ENCODE results near the gene IDI2.

IDI2 gene

DNA sequence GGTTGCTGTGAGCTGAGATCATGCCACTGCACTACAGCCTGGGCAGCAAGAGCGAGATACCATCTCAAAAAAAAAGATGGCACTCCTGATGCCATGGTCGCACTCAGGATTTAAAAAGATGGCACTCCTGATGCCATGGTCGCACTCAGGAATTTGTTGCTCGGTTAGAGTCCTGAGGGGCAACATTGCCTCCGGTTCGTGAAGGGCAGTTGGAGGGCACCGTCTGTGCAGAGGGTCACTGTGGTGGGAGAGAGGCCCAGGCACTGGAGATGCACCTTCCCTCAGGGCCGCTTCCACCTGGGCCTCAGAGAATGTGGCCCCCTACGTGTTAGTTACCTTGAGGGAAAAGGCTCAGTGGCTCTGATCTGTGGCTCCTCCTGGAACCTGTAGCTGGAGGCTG is 19.1 kb downstream of the IDI2 start:
- H3K4me2 ChIP-seq (ENCODE audit: insufficient read depth, low read length): no peak overlapping the region

DNA sequence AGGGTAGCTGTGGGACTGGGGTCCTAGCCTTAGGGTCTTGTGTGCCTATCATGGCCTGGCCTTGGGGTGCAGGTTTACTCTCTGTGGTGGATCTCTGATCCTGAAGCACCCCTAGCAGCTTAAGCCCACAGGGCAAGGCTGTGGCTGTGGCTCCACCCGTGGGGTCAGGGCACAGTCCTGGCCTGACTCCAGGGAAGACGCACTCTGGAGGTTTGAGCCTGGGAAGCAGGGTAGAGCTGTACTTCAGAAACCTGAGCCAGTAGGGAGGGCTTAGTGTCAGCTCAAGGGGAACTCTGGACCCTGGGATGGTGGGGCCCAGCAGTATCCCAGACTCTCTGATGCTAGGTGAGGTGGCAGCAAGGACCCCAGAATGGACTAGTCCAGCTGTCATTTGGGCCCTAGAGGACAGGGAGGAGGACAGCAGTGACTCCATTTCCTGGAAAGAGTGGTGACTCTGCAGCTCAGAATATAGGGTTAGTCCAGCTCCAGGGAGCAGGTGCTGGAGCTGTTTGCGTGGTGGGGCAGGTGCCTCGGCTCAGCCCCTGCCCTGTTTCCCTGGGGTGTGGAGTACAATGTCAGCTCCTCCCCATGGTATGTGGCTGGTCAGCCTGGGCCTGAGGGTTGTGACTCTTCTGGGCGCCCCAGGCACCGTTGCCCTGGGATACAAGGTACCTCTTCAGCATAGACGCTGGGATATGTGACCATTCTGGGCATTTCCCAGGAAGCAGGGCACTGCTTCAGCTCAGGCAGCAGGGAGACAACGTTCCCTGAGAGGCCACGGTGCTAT is 21.6 kb downstream of the IDI2 start:
- peaks cover 100% of the 10 kb centered on the region for H3K36me3 ChIP-seq (ENCODE audit: insufficient read depth, low read length)
- no peak overlapping the region for H3K9ac ChIP-seq (ENCODE audit: low read depth, low read length)
- H3K4me2 ChIP-seq (ENCODE audit: insufficient read depth, low read length): no peak overlapping the region
- peaks cover 2% of the 10 kb centered on the region for H3K9me3 ChIP-seq (ENCODE audit: insufficient read depth, low read length, severe bottlenecking)
- DNase-seq (no peak), ATAC-seq (ENCODE audit: insufficient read depth, low read depth) (no peak; the same call in 2 of the 3 replicates)
- no peaks in the 10 kb centered on the region for H3K27me3 ChIP-seq (ENCODE audit: insufficient read depth, low read length, poor library complexity)
- no peak overlapping the region for H2AFZ ChIP-seq (ENCODE audit: low read depth, low read length)
- TF ChIP-seq, protein P1, sequence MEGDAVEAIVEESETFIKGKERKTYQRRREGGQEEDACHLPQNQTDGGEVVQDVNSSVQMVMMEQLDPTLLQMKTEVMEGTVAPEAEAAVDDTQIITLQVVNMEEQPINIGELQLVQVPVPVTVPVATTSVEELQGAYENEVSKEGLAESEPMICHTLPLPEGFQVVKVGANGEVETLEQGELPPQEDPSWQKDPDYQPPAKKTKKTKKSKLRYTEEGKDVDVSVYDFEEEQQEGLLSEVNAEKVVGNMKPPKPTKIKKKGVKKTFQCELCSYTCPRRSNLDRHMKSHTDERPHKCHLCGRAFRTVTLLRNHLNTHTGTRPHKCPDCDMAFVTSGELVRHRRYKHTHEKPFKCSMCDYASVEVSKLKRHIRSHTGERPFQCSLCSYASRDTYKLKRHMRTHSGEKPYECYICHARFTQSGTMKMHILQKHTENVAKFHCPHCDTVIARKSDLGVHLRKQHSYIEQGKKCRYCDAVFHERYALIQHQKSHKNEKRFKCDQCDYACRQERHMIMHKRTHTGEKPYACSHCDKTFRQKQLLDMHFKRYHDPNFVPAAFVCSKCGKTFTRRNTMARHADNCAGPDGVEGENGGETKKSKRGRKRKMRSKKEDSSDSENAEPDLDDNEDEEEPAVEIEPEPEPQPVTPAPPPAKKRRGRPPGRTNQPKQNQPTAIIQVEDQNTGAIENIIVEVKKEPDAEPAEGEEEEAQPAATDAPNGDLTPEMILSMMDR (IDR thresholded peaks at IDR 0.05; ENCODE audit: borderline replicate concordance, extremely low read depth, low read length, poor library complexity, severe bottlenecking): no peak
- peaks cover 63% of the 10 kb centered on the region for H3K79me2 ChIP-seq (ENCODE audit: insufficient read depth, low read length)
- H3K4me1 ChIP-seq (ENCODE audit: insufficient read depth, low read length): no peaks in the 10 kb centered on the region
- H3K27ac ChIP-seq (ENCODE audit: low read length): no peak overlapping the region; the same call in 1 of the 2 replicates
- H4K20me1 ChIP-seq (ENCODE audit: insufficient read depth, low read length): peaks cover 31% of the 10 kb centered on the region
- no peak overlapping the region for H3K4me3 ChIP-seq (ENCODE audit: low read depth in 1 of 2, low read length in 2 of 2)

More for the DNA sequence above, 19.1 kb downstream of the IDI2 start:
- H3K27me3 ChIP-seq (ENCODE audit: insufficient read depth, low read length, poor library complexity): no peaks in the 10 kb centered on the region
- H4K20me1 ChIP-seq (ENCODE audit: insufficient read depth, low read length): peaks cover 37% of the 10 kb centered on the region
- ATAC-seq (ENCODE audit: insufficient read depth, low read depth): no peak
- H3K9me3 ChIP-seq (ENCODE audit: insufficient read depth, low read length, severe bottlenecking): peaks cover 2% of the 10 kb centered on the region
- H3K9ac ChIP-seq (ENCODE audit: low read depth, low read length): no peak overlapping the region
- DNase-seq: no peak
- H3K27ac ChIP-seq (ENCODE audit: low read length): no peak overlapping the region
- no peak overlapping the region for H3K4me3 ChIP-seq (ENCODE audit: low read depth in 1 of 2, low read length in 2 of 2)
- H2AFZ ChIP-seq (ENCODE audit: low read depth, low read length): no peak overlapping the region
- H3K36me3 ChIP-seq (ENCODE audit: insufficient read depth, low read length): peaks cover 100% of the 10 kb centered on the region
- H3K79me2 ChIP-seq (ENCODE audit: insufficient read depth, low read length): peaks cover 51% of the 10 kb centered on the region
- no peak for TF ChIP-seq EZH2 (IDR thresholded peaks at IDR 0.05; ENCODE audit: borderline replicate concordance, low read depth, low read length, severe bottlenecking)
- TF ChIP-seq, protein P1 (IDR thresholded peaks at IDR 0.05; ENCODE audit: borderline replicate concordance, extremely low read depth, low read length, poor library complexity, severe bottlenecking): no peak
- H3K4me1 ChIP-seq (ENCODE audit: insufficient read depth, low read length): no peaks in the 10 kb centered on the region

DNA sequence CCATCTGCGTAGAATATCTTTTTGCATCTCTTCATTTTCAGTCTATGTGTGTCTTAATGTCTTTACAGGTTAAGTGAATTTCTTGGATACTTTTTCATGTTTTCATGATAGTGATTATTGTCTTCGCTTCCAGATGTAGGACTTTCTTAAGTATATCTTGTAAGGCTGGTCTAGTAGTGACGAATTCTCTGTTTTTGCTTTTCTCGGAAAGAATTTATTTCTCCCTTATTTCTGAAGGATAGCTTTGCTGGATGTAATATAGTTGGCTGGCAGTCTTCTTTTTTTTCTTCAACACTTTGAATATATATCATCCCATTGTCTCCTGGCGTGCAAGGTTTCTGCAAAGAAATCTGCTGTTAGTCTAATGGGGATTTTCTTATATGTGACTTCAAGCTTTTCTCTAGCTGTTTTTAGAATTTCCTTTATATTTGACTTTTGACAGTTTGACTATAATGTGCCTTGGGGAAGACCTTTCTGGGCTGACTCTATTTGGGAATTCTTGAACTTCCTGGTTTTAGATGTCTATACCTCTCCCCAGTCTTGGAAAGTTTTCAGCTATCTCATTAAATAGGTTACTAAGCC is 23.1 kb downstream of the IDI2 start:
- Histone ChIP-seq H3K36me3 (ENCODE audit: insufficient read depth, low read length) (peaks cover 99% of the 10 kb centered on the region), H2AFZ (ENCODE audit: low read depth, low read length) (no peak overlapping the region), H3K4me1 (ENCODE audit: insufficient read depth, low read length) (no peaks in the 10 kb centered on the region), H3K27me3 (ENCODE audit: insufficient read depth, low read length, poor library complexity) (no peaks in the 10 kb centered on the region), H3K4me2 (ENCODE audit: insufficient read depth, low read length) (no peak overlapping the region), H3K4me3 (ENCODE audit: low read depth in 1 of 2, low read length in 2 of 2) (no peak overlapping the region), H3K9me3 (ENCODE audit: insufficient read depth, low read length, severe bottlenecking) (peaks cover 2% of the 10 kb centered on the region), H4K20me1 (ENCODE audit: insufficient read depth, low read length) (peaks cover 30% of the 10 kb centered on the region), H3K79me2 (ENCODE audit: insufficient read depth, low read length) (peaks cover 70% of the 10 kb centered on the region), H3K9ac (ENCODE audit: low read depth, low read length) (no peak overlapping the region), H3K27ac (ENCODE audit: low read length) (no peak overlapping the region)
- DNase-seq: no peak
- TF ChIP-seq, protein P1 (IDR thresholded peaks at IDR 0.05; ENCODE audit: borderline replicate concordance, extremely low read depth, low read length, poor library complexity, severe bottlenecking): no peak
- TF ChIP-seq EZH2 (IDR thresholded peaks at IDR 0.05; ENCODE audit: borderline replicate concordance, low read depth, low read length, severe bottlenecking): no peak
- no peak for ATAC-seq (ENCODE audit: insufficient read depth, low read depth)

All from DND-41 (cell line).